ENCODE results near the gene EHF.

DNA sequence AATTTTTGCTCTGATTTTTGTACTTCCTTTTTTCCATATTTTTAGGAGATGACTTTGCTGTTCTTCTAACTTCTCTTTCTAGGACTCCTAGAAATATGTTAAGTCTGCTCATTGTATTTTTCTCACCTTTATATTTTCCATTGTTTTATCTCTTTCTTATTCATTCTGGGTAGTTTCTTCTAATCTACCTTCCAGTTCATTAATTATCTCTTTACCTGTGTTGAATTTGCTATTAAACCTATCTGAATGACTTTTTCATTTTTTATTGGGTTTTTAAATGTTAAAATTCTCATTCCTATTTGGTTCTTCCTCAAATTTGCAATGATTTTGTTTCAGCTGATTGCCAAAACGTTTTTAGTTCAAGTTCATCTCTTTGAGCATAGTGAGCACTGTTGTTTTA is 27.8 kb upstream of the EHF start:
- TF ChIP-seq GATA3 (IDR thresholded peaks at IDR 0.05; ENCODE audit: low read depth, low read length) (no peak), GATA2 (IDR thresholded peaks at IDR 0.05; ENCODE audit: low read depth, low read length) (no peak)
